BJ (cell line): Measurements from ENCODE around the gene MCM9. TPM values are rescaled to one million over a fixed set of nuclear protein-coding genes. Genes with fewer than 3 reads are reported as not detected.

Experiments used
- CTCF ChIA-PET: fragments of 350-600 bp; formaldehyde crosslinking; extraction: SDS; loops from one replicate; lab custom pipeline; 2021; ENCODE audit warnings: antibody characterized with exemption, inconsistent platforms; lab: Yijun Ruan, JAX
- POLR2A ChIA-PET: fragments of 300-600 bp; sonication (Branson Sonifier 250); formaldehyde crosslinking; extraction: SDS; loops from one replicate; lab custom pipeline; 2021; ENCODE audit warnings: antibody characterized with exemption; lab: Charles Lee
- DNase-seq: peaks from one replicate; pipeline ENCODE4 v3.0.0-alpha.2; 2011; ENCODE audit warnings: low read depth
- H3K27me3 ChIP-seq: 2 replicates; pipeline ENCODE4 v1.6.0; 2011; ENCODE audit warnings: low read length; ENCODE audit not compliant: control insufficient read depth, insufficient read depth
- H3K36me3 ChIP-seq: 2 replicates; pipeline ENCODE4 v1.5.1; 2011; ENCODE audit warnings: low read length; ENCODE audit not compliant: control insufficient read depth, insufficient read depth
- H3K4me3 ChIP-seq: 2 replicates; pipeline ENCODE4 v1.5.1; 2011; ENCODE audit warnings: low read depth, mild to moderate bottlenecking, control low read depth, low read length
- polyA plus RNA-seq: library from polyadenylated mRNA; depleted of rRNA; stranded (reverse); fragments of >200 nt; gene quantifications from 2 replicates; pipeline ENCODE4 v1.2.3, GENCODE V29; 2011
- TF ChIP-seq, protein P1 (sequence below): IDR thresholded peaks from 2 replicates; pipeline ENCODE4 v1.5.1; 2011; ENCODE audit warnings: low read depth, mild to moderate bottlenecking, control low read depth, inconsistent platforms, low read length, moderate library complexity; ENCODE audit not compliant: insufficient read depth

The MCM9 gene
- polyA plus RNA-seq, 1 experiment = 1.7 TPM

DNA sequence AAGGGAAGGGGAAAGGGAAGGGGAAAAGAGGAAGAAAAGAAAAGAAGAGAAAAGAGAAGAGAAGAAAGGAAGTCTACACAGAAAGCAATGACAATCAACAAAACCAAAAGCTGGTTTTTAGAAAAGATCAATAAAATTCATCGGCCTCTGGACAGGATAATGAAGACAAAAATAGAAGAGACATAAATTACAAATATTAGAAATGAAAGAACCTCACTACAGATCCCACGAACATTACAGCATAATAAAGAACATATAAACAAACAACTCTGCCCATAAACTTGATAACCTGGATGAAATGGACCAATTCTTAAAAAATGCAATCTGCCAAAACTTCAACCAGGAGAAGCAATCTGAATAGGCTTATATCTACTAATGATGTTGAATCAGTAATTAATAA, 61.7 kb downstream of the MCM9 start:
- no peak for DNase-seq
- CTCF ChIA-PET = no interaction called here
- TF ChIP-seq, protein P1, sequence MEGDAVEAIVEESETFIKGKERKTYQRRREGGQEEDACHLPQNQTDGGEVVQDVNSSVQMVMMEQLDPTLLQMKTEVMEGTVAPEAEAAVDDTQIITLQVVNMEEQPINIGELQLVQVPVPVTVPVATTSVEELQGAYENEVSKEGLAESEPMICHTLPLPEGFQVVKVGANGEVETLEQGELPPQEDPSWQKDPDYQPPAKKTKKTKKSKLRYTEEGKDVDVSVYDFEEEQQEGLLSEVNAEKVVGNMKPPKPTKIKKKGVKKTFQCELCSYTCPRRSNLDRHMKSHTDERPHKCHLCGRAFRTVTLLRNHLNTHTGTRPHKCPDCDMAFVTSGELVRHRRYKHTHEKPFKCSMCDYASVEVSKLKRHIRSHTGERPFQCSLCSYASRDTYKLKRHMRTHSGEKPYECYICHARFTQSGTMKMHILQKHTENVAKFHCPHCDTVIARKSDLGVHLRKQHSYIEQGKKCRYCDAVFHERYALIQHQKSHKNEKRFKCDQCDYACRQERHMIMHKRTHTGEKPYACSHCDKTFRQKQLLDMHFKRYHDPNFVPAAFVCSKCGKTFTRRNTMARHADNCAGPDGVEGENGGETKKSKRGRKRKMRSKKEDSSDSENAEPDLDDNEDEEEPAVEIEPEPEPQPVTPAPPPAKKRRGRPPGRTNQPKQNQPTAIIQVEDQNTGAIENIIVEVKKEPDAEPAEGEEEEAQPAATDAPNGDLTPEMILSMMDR = no peak
- no peaks in the 10 kb centered on the region for H3K27me3 ChIP-seq
- H3K4me3 ChIP-seq = no peak overlapping the region
- POLR2A ChIA-PET = no interaction called here
- H3K36me3 ChIP-seq = no peaks in the 10 kb centered on the region; the same call in 1 of the 2 replicates

GRCh38 chr6:118872726-118873125, 62.2 kb downstream of the MCM9 start:
- ChIA-PET POLR2A (no interaction called here), CTCF (interaction anchor here (0.6 to 0.7 kb wide), 3 partner anchors 12 to 89 kb away, joined by 3 to 5 read pairs (median 3); no protein-coding TSS in a partner anchor)
- H3K27me3 ChIP-seq = no peaks in the 10 kb centered on the region
- TF ChIP-seq, protein P1 = no peak
- no peak overlapping the region for H3K4me3 ChIP-seq
- DNase-seq = no peak
- no peaks in the 10 kb centered on the region; the same call in 1 of the 2 replicates for H3K36me3 ChIP-seq

DNA sequence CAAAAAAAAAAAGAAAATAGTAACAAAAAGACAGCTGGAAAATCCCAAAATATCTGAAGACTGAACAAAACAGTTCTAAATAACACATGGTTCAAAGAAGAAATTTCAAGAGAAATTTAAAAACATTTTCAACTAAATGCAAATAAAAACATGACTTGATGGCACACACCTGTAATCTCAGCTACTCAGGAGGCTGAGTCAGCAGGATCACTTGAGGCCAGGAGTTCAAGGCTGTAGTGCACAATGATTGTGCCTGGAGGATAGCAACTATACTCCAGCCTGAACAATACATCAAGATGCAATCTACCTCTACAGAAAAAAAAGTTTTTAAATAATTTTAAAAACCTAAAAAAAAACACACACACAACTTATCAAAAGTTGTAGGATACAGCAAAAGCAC, 62.6 kb downstream of the MCM9 start:
- ChIA-PET POLR2A (no interaction called here), CTCF (interaction anchor here (0.6 to 0.7 kb wide), 3 partner anchors 11 to 88 kb away, joined by 3 to 5 read pairs (median 3); no protein-coding TSS in a partner anchor)
- DNase-seq = no peak
- Histone ChIP-seq H3K36me3 (no peaks in the 10 kb centered on the region; the same call in 1 of the 2 replicates), H3K4me3 (no peak overlapping the region), H3K27me3 (no peaks in the 10 kb centered on the region)
- TF ChIP-seq, protein P1 = no peak

DNA sequence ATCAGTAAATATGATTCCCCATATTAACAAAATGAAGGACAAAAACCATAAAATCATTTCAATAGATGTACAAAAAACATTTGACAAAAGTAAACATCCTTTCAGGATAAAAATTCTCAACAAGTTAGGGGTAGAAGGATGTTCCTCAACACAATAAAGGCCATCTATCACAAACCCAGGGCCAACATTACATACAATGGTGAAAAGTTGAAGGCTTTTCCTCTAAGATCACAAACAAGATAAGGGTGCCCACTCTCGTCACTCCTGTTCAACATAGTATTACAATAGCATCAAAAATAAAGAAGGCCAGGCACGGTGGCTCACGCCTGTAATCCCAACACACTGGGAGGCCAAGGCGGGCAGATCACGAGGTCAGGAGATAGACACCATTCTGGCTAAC, 63.6 kb downstream of the MCM9 start:
- Histone ChIP-seq H3K4me3 (no peak overlapping the region), H3K36me3 (no peaks in the 10 kb centered on the region; the same call in 1 of the 2 replicates), H3K27me3 (no peaks in the 10 kb centered on the region)
- ChIA-PET CTCF (no interaction called here), POLR2A (no interaction called here)
- TF ChIP-seq, protein P1 = no peak
- no peak for DNase-seq

GRCh38 chr6:118869894-118870589, 64.9 kb downstream of the MCM9 start:
- POLR2A ChIA-PET = no interaction called here
- CTCF ChIA-PET = no interaction called here
- TF ChIP-seq, protein P1 = no peak
- H3K4me3 ChIP-seq = no peak overlapping the region
- DNase-seq = no peak
- H3K36me3 ChIP-seq = no peaks in the 10 kb centered on the region; the same call in 1 of the 2 replicates
- H3K27me3 ChIP-seq = no peaks in the 10 kb centered on the region
